Measurements from ENCODE around the gene DIP2B.

DIP2B gene

DNA sequence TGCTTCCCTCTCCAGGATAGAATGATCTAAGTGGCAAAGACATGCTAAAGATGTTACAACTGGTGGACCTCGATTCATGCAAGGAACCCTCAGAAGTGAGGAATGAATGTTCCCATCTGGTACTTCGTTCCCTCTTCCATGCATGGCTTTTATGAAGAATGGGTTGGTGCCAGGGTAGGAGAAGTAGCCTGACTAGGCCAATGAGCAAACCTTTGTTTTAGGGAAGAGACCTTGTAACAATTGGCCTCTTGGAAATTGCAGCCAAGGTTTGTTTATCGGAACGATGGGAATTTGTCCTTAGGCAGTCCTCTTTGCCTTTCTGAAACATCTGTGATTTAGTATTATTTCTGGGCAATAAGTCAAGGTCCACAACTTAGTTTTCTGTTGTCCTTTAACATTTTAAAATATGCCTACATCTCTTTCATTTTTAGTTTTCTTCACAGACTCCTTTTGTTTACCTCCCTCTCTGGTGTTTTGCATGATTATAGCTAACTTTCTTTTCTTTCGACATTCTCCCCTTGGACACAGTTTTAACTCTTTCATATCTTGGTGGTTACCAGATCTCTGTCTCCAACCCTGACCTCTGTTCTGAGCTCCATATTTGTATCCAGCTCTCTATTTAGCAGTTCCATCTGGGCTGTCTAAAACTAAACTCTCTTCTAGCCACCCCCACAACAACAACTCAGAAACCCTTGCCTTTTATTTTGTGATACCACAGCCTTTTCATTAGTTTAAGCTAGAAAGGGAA is 70.0 kb downstream of the DIP2B start:
- no peak for DNase-seq (ENCODE audit: low read depth, low spot score)

- no peak for DNase-seq (ENCODE audit: low read depth, low spot score)
These were observed 75.0 kb downstream of the DIP2B start for GRCh38 chr12:50579757-50580267.

- DNase-seq (ENCODE audit: low read depth, low spot score), result no peak
These were observed 75.7 kb downstream of the DIP2B start for GRCh38 chr12:50580436-50580835.

- no peak for DNase-seq (ENCODE audit: low read depth, low spot score)
These were observed 76.7 kb downstream of the DIP2B start for GRCh38 chr12:50581226-50582184.

DNA sequence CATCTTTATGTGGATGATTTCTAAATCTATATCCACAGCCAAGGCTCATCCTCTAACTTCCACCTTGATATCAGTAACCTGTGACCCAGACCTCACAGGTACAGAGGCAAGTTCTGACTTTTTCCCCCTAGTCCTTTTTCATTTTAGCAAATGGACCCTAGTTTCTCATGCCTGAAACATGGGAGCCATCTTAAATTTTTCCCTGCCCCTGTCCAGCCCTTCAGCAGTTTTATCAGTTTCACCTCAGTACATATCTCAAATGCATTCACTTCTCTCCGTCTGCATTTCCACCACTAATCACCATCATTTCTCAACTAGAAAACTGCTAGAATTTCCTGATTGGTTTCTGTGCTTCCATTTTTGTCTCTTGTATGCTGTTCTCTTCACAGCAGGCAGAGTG is 79.3 kb downstream of the DIP2B start:
- DNase-seq (ENCODE audit: low read depth, low spot score), result no peak

DNA sequence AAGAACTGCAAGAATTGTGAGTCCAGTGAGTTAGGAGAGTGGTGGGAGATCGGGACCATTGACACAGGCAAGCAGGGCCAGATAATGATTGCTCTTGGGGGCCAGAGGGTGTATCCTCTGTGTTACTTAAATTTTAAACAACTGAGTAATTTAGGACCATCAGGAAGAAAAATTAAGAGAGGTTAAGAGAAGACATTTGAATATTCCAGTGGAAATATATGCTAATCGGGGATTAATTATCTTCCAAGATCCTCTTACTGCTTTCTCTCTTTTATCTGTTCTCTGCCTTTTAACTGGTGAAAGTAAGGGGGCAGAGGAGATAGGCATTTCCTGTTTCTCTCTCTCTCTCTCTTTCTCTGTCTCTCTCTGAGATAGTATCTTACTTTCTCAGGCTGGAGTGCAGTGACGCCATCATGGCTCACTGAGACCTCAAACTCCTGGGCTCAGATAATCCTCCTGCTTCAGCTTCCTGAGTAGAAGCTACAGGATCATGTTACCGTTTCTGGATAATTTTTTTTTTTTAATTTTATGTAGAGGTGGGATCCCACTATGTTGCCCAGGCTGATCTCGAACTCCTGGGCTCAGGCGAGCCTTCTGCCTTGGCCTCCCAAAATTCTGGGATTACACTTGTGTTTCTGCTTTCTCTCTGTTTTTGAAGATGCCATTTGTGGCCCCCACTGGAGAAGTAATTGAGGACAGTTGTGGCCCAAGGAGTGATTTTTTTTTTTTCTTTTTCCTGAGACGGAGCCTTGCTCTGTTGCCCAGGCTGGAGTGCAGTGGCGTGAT is 85.1 kb downstream of the DIP2B start:
- DNase-seq (ENCODE audit: low read depth, low spot score), result no peak

DNA sequence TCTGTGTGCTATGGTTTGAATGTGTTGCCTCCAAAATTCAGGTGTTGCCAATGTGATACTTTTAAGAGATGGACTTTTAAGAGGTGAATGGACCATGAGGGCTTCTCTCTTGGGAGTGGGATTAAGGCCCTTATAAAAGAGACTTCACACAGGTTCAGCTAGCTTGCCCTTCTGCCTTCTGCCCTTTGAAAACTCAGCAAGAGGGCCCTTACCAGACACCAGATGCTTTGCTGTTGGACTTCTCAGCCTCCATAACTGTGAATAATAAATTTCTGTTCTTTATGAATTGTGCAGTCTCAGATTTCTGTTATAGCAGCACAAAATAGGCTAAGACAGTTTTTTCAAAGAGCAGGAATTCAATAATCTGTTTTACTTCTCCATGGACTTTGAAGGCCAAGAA is 86.1 kb downstream of the DIP2B start:
- no peak for DNase-seq (ENCODE audit: low read depth, low spot score)

- DNase-seq (ENCODE audit: low read depth, low spot score), result no peak
These were observed 90.9 kb downstream of the DIP2B start for GRCh38 chr12:50595667-50596066.

- DNase-seq (ENCODE audit: low read depth, low spot score), result peak; percentile 14
These were observed 92.7 kb downstream of the DIP2B start for GRCh38 chr12:50597200-50598195.

- DNase-seq (ENCODE audit: low read depth, low spot score), result no peak
These were observed 93.6 kb downstream of the DIP2B start for GRCh38 chr12:50598321-50598862.

DNA sequence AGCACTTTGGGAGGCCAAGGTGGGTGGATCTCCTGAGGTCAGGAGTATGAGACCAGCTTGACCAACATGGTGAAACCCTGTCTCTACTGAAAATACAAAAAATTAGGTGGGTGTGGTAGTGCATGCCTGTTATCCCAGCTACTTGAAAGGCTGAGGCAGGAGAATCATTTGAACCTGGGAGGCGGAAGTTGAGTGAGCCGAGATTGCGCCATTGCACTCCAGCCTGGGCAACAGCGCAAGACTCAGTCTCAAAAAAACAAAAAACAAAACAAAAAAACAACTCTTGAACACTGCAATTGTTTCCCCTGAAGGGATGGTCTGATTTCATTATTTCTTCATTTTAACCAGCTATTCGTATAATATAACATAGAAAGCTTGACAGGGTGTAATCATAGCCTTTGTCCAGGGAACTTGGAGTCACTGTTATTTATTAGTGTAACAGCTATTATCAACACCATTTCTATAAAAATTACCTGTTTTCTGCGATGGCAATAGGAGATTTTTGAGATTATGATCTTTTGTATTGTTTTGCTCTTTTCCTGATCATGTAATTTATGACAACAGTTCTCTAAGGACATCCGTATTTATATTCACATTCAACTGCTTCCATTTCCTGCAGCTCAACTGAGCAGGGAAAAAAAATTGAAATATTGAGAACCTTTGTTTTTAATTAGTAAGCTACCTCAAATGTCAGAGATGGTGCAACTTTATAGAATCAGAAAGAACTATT is 94.7 kb downstream of the DIP2B start:
- no peak for DNase-seq (ENCODE audit: low read depth, low spot score)

DNA sequence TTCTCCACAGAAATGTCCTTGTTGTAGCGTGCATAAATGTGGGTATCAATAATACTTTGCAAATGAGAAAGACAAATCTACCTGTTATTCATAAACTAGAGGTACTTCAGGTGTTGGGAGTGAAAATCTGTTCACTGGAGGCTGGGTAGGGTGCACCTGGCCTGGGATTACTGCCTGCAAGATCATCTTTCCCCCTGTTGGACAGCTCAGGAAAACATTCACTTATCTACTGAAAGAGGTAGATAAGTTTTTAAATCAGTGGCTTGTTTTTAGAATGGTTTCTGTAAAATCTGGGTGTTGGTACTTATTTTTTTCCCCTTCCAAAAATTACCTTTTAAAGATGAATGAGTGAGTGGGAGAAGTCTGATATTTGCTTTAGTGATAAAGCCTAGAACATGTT is 95.6 kb downstream of the DIP2B start:
- DNase-seq (ENCODE audit: low read depth, low spot score), result no peak

- DNase-seq (ENCODE audit: low read depth, low spot score), result no peak
These were observed 99.2 kb downstream of the DIP2B start for GRCh38 chr12:50603817-50604639.

DNA sequence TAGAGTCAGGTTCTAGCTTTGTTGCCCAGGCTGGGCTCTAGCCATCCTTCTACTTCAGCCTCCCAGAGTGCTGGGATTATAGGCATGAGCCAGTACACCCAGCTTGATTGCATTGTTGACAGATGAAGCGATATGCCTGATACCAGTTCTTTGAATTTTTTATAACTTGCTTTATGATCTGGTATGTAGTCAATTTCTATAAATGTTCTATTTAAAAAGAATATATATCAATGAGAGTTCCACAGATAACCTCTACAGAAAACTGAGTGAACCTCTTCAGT is 99.8 kb downstream of the DIP2B start:
- DNase-seq (ENCODE audit: low read depth, low spot score), result no peak

- DNase-seq (ENCODE audit: low read depth, low spot score), result no peak
These were observed 102.0 kb downstream of the DIP2B start for GRCh38 chr12:50606675-50607375.

- no peak for DNase-seq (ENCODE audit: low read depth, low spot score)
These were observed 104.6 kb downstream of the DIP2B start for GRCh38 chr12:50609292-50609874.

DNA sequence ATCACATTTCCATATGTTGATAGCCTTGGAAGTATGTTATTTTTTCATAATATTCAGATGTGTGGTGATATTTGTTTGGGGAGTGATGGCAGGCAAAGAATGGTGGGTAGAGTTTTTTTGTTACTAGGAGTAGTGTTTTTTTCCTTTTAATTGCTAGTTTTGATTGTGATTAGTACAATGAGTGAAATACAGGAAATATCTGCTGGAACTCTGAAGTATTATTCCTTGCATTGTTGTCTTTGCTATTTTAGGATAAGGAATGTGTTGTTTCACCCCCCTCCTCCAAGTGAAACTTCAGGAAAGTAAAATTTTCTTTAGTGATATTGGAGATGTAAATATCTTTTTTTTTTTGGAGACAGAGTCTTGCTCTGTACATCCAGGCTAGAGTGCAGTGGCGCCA is 105.4 kb downstream of the DIP2B start:
- no peak for DNase-seq (ENCODE audit: low read depth, low spot score)

Data from activated CD4-positive, CD25-positive, alpha-beta regulatory T cell treated with anti-CD3 and anti-CD28 coated beads, Interleukin-2, amount 50 U/mL, for 16 hours (primary cell).